Endometrial microvascular endothelial cells (primary cell): ENCODE data around the gene SNX18. TPM values are rescaled to one million over a fixed set of nuclear protein-coding genes. Genes with fewer than 3 reads are reported as not detected.
"Not testable (repeated sequence)": the region's sequence is repeated elsewhere in the genome, so short reads cannot be mapped to it uniquely, and the experiment has no call there.

Experiments used
- in situ Hi-C: cut with HindIII; loops from 2 replicates; pipeline ENCODE4 v1.10.0; 2017; ENCODE audit warnings: low sequenced_read_pairs, low pct_unique_long_range_greater_than_20kb; ENCODE audit errors: inconsistent ontology term
- total RNA-seq: library from RNA; depleted of rRNA; stranded (reverse); fragments of >200 nt; gene quantifications from one replicate; pipeline ENCODE4 v1.2.3, GENCODE V29; 2015; ENCODE audit errors: inconsistent ontology term

The SNX18 gene, protein sequence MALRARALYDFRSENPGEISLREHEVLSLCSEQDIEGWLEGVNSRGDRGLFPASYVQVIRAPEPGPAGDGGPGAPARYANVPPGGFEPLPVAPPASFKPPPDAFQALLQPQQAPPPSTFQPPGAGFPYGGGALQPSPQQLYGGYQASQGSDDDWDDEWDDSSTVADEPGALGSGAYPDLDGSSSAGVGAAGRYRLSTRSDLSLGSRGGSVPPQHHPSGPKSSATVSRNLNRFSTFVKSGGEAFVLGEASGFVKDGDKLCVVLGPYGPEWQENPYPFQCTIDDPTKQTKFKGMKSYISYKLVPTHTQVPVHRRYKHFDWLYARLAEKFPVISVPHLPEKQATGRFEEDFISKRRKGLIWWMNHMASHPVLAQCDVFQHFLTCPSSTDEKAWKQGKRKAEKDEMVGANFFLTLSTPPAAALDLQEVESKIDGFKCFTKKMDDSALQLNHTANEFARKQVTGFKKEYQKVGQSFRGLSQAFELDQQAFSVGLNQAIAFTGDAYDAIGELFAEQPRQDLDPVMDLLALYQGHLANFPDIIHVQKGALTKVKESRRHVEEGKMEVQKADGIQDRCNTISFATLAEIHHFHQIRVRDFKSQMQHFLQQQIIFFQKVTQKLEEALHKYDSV
- 39.2 TPM for total RNA-seq

DNA sequence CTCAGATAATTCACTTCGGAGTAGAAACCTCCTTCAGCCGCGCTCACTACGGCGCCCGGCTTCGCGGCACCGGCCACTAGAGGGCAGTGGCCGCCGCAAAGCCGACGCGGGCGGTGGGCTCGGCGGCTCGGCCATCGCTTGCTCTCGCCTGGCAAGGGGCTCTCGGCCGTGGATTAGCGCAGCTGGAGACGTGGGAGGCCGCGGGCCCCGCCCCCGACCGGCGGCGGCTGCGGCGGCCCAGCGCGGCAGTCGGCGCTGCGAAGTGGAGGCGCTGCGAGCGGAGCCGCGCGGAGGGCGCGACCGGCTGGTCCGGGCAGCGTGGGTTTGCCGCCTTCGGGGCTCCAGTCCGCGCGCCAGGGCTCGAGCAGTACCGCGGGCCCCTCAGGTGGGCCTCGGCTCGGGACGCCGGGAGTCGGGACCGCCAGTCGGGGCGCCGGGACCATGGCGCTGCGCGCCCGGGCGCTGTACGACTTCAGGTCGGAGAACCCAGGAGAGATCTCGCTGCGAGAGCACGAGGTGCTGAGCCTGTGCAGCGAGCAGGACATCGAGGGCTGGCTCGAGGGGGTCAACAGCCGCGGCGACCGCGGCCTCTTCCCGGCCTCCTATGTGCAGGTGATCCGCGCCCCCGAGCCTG lies at the start of gene SNX18:
SNX18 (plus strand) TSS at position 248 of the 634 bp plus-strand sequence; CDS start at position 442, 194 bp downstream.
- in situ Hi-C loops = no loop called here

DNA sequence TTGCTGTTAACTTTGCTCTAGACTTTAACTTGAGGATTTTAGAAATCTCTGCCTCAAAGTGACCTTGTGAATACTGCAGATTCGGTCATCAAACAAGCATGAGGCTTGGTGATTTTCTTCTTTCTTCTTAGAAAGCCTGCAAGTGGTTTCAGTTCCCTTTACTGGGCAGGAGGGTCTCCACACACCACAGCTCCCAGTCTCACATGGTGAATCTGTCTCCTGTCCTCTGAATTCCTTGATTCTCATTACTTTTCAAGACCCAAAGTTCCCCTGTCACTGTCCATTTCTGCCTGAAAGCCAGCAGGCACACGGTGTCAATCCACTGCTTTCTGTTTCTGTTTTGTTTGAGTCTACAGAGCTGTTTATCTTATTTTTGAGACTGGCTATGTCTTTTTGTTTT lies 47.9 kb upstream of the SNX18 start:
- in situ Hi-C loops = no loop called here

DNA sequence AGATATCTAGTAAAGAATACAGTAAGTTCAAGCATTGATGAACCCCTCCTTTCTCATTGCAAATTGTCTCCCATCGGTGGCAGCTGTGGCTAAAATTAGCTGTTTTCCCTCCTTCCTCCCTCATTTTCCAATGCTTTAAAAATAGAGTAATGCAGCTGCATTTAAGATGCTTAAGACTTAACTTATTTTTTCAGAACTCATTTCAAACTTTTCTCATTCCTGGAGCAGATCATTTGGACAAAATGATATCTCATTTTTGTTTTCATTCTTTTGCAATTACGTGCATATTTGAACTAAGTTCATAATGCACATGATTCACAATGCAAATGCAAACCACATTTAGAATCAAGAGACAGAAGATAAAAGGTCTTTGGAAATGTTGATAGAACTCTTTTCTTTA lies 47.4 kb upstream of the SNX18 start:
- in situ Hi-C loops = no loop called here

DNA sequence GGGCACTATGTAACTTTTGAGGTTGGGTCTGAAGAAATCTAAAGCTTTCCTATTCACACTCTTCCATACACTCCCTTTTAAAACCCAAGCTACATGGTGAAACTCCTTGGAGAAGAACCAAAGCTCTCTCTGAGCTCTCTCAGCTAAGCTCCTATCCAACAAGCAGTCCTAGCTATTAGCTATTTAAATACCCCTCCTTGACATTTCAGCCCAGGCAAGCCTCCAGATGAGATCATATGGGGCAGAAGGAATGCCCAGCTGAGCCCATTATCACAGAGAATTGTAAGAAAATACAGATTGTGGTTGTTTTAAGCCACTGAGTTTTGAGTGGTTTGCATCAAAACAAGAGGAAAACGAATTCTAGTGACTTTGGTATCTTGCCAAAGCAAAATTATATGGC lies 46.9 kb upstream of the SNX18 start:
- in situ Hi-C loops = no loop called here

DNA sequence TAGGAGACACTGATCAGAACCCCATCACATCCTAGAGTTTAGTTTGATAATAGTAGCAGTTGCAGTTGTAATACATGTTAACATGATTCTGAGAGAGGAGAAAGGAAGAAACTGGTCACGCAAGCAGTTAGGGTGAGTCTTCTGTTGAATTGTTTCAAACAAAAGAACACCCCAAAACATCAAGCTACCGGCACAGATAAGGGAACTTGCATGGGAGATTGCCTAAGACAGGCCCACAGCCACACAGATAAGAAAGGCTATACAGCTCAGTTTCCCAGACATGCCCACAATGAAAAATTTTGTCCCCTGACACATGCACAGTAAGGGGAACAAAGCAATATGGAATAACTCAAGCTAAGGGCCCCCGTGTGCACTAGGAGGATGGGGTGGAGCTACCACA lies 46.2 kb upstream of the SNX18 start:
- in situ Hi-C loops = no loop called here

DNA sequence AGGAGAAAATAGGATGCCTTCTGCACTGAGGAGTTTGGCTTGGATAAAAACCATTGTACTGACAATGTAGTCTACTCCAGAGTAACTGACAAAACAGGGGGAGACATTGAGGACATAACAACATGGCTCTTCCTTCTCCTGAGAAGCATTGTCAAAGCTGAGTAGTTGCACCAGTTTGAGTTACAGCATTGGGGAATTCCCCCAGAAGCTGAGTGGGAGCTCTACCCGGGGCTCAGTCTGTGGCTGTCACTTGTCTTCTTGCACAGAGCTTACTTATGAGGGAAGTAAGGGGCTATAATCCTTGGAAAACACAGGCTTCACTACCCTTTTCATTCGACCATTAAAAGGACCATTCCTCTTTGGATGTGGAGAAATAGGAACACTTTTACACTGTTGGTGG lies 40.9 kb upstream of the SNX18 start:
- in situ Hi-C loops = no loop called here

DNA sequence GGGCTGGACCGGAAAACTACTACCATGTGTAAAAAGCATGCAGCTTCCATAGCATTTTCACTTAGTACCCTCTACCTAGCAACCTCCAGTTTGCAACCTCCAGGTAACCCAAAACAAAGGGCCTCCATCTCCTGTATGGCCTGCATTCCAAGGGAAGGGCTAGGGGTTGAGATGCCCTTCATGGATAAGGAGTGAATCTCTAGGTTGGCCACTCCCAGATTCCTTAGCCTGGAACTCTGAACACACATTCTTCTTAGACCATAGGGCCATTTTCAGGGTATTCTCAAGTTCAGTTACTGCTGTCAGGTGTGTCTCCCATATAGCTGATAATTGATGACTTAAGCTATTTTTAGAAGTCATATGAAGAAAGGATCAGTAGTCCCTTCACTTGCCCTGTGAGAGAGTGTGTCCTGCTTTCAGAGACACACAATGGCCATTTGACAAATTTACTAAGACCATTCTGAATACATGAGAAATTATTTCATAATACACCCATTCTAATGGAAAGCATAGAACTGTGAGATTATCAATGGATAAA lies 39.5 kb upstream of the SNX18 start:
- in situ Hi-C loops = no loop called here

DNA sequence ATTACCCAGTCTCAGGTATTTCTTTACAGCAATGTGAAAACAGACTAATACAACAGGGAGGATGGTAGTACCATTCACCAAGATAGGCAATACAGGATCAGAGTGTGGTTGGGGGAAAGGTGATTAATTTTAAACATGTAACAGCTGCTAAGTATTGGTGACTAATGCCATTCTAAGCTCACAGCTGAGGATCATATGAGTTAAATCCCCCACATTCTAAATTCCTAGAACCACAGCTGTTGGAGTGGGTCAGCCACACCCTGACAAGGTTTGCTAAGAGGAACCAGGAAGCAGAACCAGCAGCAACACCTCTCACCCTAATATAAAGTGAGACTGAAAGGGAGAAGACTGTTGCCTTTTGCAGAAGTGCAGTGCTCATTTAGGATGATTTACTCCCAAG lies 37.3 kb upstream of the SNX18 start:
- in situ Hi-C loops = no loop called here

DNA sequence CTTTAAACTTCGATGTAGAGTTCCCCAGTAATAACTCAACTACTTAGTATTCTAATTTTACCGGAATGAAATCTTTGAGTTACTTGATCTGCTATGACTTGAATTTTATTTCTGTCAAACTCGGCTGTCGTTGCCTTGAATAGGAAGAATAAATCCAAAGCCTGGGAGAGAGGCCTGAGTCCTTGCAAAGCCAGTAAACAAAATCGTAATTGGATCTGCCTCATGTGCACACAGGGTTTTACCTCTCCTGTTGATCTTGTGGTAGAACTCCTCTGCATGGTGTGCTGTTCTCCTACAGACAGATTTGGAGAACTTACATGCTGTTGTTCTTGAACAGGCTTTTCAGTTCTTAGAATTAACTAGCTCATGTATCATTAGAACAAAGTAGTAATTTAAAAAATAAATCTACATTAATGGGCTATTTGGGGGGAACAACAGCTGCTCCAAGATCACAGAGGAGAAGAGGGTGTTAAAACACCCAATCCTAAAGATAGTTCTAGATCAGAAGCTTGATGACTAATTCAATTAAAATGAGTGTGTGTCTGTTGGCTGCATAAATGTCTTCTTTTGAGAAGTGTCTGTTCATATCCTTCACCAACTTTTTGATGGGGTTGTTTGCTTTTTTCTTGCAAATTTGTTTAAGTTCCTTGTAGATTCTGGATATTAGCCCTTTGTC lies 33.2 kb upstream of the SNX18 start:
- in situ Hi-C loops = no loop called here

DNA sequence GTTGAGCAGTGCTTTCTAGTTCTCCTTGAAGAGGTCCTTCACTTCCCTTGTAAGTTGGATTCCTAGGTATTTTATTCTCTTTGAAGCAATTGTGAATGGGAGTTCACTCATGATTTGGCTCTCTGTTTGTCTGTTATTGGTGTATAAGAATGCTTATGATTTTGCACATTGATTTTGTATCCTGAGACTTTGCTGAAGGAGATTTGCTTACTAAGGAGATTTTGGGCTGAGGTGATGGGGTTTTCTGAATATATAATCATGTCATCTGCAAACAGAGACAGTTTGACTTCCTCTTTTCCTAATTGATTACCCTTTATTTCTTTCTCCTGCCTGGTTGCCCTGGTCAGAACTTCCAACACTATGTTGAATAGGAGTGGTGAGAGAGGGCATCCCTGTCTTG lies 31.9 kb upstream of the SNX18 start:
- in situ Hi-C loops = not testable (repeated sequence)

DNA sequence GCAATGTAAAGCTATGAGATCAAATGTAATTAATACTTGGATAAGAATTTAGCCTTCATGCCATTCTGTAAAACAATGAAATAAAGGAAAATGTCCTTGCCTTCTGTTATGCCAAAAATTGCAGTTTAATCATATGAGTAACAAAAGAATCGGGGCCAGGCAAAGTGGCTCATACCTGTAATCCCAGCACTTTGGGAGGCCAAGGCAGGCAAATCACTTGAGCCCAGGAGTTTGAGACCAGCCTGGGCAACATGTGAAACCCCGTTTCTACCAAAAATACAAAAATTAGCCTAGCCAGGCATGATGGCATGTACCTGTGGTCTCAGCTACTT lies 27.9 kb upstream of the SNX18 start:
- in situ Hi-C loops = not testable (repeated sequence)

DNA sequence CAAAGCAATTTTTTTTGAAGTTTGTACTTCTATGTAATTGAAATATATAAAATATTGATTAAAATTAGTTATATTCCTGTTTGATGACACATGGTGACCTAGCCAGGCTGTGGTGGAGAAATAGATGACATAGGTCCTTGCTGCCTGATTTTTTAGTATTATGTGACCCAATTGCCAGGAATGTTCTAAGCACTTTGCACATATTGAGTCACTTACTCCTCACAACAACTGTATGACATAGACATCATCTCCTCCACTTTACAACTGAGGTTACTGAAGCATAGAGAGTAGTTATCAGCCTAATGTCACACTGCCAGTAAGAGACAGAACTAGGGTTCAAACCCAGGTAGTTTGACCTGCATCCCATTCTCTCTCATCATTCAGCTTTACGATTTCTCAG lies 26.2 kb upstream of the SNX18 start:
- in situ Hi-C loops = no loop called here

DNA sequence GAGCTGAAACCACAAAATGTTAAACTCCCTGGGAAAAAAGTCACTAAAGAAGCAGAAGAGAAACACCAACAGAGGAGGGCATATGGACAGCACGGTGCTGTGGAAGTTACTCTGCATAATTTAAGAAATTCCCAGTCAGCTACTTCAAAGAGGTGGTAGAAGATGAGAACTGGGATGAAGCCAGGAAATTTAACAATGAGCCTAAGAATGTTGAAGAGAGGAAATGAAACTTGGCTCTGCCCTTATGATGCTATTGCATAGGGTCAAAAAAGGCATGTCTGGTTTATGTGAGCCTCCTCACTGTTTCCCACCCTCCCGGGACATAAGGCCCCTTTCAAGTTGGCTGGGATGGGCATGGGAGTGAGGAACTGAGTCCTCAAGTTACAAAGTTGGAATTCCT lies 25.4 kb upstream of the SNX18 start:
- in situ Hi-C loops = no loop called here

DNA sequence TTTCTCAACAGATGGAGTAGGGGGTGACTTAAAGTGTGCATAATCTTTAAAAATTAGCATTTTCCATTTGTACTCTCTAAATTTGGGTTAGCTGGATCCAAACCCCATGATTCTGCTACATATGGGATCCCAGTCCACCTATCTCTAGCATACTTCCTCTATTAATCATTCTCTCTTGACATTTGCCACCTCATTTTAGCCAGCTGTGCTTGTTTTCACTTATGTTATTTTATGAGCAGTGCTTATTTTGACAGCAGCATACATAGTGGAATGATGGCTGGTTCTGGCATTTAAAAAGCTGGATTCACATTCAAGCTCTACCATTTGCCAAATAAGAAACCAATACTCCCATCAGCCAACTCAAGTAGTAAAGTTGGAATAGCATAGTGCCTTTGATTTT lies 22.5 kb upstream of the SNX18 start:
- in situ Hi-C loops = no loop called here

DNA sequence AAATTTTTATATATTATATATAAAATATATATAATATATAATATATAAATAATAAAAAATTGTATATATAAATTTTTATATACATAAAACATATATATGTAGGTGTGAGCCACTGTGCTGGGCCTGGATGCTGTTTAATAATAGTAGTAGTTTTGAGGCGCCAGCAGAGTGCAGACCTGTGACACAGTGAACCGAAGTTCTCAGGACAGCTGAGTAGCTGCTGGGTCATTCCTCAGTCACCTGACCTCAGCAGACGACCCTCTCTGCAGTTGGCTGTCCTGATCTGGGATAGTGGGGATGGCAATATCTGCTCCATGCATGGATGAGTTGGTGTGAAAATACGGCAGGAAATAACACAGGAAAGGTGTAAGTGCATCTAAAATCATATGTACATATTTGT lies 3.3 kb upstream of the SNX18 start:
- in situ Hi-C loops = no loop called here

DNA sequence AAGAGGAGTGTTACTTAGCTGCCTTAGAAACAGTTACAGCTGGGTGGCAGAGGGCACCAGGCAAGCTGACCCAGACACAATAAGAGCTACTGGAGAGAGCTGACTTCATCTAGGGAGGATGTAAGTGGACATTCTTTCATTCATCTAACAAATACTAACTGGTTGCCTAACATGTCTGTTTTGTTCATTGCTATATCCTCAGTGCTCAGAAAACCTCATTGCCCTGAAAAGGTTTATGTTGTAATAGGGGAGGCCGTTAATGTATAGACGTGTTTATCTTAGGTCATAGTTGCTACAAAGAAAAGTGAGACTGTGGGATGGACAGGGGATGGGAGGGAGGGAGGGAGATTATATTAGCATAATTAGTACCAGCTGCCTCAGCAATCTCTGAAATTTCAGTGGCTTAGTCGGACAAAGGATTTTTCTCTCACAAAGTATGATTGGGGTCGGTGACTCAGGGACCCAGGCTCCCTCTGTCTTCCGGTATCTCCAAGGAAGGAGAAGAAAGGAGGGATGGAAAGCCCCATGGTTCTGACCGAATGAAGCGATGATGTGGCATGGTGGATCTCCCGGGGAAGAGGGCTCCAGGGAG lies 2.6 kb upstream of the SNX18 start:
- in situ Hi-C loops = no loop called here

DNA sequence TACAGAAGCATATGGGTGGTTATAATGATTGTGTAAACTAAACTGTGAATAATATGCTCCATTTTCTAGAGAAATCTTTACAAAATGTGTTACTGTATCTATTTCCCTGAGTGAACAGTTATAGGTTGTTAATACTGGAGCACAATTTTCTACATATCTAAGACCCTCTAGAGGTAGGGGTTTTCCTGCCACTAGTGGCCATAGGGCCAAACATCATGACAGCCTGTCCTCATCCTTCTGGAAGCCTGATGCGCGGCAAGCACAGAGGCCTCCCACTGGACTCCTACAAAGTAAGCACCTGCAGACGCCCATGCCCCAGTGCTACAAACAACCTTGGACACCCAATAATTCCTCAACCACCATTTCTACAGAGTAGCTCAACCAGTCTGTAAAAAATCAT lies 1.9 kb upstream of the SNX18 start:
- in situ Hi-C loops = no loop called here

DNA sequence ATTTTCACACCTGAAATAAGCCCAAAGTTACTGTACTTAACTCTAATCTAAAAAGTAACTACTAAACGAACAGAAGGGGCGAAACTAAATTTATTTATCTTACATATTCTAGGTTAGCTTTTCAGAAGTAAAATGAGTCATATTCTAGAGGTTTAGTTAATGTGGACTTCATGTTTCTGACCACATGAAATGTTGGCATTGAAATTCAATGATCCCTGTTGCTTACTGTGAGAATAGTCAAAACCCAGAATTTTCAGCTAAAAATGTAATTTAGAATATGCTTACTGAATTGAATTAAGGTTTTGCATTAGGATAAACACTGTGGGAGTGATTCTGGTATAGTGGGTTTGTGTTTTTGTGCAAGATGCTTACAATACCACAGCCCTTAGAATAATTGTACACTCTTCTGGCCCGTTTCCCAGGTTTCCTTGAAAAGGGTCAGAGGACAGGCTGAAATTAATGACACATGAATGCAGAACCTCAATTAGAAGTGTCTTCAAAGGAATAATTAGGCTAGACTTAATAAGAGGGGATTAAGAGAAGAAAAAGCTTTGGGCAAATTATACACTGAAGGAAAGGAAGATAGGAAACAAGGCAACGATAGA lies 1.4 kb upstream of the SNX18 start:
- in situ Hi-C loops = no loop called here

DNA sequence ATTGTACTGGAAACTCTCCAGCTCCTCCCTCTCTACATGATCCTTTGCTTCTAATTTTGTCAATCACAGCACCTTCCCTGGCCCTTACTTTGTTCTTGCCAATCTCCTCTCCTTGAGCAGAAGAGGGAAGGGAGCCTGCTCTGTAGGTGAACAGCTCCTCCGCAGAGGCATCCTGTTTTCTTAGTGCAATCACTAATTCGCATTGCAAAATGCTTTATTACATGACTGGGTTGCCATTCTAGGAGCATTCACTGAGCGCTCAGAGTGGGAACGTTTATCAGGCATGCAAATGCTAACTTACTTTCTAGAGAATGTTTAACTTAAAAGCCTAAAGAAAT lies 416 bp upstream of the SNX18 start:
- in situ Hi-C loops = no loop called here
